Measurements from ENCODE around the gene ZNF432. TPM values are rescaled to one million over a fixed set of nuclear protein-coding genes. Genes with fewer than 3 reads are reported as not detected.
"Not testable (repeated sequence)": the region's sequence is repeated elsewhere in the genome, so short reads cannot be mapped to it uniquely, and the experiment has no call there.

Gene ZNF432
- total RNA-seq: 13.6 TPM
- long read RNA-seq, partial matches to known transcripts: 0 of 1 reads
- long read RNA-seq, other reads (novel, unspliced or antisense): 1 of 1 reads

DNA sequence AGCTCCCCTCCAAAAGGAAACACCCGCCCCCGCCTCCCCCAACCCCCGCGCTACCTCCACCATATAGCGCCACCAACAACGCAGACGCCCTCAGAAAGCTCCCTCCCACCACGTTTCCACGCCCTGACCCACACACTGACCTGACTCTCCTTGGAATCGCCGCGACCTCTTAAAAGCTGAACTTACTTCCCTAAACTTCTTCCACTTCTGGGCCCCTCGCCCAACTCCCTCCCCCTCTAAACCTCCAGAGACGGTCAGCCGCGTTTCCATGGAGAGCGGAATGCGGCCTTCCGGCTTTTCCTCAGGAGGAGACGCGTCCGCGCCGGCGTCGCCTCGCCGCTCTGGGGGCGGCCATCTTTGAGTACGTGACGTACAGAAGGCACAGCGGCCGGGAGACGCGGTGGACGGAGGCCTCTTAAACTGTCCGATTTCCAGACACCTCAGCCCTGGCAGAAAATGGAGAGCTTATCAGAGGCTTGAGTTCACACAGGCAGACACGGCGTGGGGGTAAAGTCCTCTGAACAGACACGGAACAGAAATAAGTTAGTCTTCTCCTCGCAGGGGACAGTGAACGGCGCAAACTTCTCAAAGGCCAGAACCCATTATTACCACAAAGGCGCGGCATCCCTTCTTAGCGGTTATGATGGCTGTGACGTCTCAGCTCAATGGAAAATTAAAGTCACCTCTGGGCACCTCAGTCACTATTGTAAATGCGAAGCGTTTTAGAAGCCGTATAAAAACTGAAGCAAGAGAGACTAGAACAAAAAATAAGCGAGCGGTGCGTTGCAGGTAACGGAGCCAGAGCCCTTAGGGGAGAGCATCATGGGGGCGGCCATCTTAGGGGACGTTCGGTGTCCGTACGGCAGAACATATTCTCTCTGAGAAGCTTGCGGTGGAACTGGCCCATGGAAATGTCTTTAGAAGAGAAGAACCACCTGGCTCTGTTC, at the start of gene ZNF432:
ZNF432 (minus strand) TSS at position 284 of the 947 bp plus-strand sequence. CDS start 1,970 bp downstream, outside the sequence.
- DNase-seq (ENCODE audit: low spot score): peak; percentile 99

DNA sequence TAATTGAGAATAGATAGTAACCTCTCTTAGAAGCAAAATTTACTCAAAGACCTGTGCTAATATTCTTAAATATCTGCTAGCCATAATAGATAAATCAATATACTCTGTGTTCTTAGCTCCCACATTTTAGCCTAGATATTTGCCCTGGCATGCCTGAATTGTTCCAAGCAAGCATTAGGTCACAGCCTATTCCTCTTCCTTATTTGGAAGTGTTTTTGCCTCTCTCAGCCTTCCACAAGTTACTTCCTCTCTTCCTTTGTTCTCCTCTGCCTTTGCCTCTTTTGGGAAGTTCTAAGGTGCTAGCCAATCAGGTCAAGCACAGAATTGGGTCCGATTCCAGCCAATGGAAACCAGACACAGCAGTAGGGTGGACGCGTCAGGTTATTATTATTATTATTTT, 47.8 kb upstream of the ZNF432 start:
- DNase-seq (ENCODE audit: low spot score): not testable (repeated sequence)

DNA sequence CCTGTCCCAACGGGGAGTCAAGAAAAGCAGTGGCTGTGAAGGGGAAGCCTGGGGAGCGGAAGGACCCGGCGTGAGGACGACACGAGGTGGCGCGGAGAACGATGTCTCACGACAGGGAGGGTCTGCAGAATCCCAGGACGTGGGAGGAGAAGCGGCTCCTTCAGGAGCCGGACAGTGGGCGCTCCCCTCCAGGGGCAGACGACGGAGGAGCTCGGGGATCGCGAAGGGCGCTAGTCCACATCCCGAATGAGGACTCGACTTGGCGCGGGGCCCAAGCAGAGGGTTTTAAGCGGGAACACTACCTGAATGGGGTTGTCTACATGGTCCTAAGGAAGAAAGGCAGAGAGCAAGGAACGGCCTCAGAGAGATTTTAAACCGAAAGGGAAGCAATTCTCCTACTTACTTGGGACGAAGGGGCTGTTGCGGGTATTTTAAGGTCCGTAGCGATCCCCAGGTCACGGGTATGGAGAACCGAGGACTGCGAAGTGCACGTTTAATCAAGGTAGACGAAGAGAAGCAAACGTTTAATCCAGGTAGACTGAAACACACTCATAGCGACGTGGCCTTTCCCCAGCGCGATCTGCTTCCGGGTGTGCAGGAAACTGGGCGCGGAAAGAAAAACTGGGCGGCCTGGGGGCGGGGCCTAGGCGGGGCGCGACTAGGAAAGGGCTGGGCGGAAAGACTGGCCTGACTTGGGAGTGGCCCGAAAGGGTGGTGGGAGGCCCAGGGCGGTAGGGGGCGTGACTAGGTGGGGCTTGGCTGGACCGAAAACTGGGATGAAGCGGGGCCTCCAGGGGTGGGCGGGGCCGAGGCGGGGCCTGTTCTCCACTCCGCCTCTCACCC, 46.8 kb upstream of the ZNF432 start, which contains the start of gene ZNF841:
ZNF841 (minus strand) TSS at position 594 of the 843 bp plus-strand sequence. CDS start 10,964 bp downstream, outside the sequence.
- peak; percentile 97 for DNase-seq (ENCODE audit: low spot score)

DNA sequence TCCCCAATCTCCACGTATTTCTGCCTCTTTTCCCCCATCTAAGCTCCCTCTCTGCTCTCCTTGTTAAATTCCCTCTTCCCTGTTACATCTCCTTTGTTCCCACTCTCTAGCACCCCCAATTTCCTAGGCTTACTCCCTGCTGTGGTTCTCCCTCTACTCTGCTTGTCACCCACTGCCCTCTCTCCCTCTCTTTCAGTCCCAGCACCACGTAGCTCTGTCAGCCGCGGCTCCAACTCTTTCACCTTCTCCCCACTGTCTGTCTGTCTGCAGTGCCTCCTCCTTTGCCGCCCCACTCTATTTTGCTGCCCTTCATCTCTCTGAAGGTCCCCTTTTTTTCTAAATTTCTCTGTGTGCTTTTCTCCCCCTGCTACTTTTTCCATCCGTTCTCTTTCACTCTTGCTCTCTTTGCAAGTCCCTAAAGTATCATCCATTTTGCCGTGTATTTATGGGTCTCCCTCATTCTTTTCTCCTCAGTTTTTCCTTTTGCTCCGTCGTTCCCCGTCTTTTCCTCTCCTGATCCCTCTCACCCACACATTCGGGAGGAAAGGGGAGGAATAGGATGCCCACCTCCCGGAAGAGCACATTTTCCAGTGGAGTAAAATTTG, 46.0 kb upstream of the ZNF432 start:
- no peak for DNase-seq (ENCODE audit: low spot score)

DNA sequence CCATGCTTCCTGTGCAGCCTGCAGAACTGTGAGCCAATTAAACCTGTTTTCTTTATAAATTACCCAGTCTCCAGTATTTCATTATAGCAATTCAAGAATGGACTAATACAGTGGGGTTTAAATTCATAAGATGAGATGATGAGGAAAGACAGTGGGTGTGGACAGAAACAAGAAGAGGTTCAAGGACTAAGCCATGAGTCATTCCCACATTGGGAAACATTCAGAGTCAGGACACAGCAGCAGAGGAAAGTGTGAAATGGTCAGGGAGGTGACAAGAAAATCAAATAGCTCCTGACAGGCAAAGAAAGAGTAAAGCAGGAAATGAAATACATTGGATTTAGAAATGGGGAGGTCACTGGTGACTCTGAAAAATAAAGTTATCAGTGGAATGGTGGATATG, 37.8 kb upstream of the ZNF432 start:
- DNase-seq (ENCODE audit: low spot score): no peak

DNA sequence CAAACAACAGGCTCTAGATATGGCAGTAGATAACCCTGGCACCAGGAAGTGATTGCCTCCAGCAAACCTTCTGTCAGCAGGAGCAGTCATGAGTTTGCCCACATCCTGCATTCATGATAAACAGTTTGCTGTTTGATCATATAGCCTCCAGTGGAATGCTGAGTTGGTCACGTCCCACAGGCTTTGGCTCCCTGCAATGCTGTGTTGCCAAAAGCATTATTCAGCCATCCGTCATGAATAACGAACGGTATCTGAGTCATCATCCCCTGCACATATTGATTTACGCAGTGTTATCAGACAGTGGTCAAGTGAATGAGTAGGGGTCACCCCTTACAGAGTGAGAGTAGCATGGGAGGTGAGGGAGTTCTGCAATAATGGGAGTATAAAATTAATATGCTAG, 21.9 kb upstream of the ZNF432 start:
- no peak for DNase-seq (ENCODE audit: low spot score)

DNA sequence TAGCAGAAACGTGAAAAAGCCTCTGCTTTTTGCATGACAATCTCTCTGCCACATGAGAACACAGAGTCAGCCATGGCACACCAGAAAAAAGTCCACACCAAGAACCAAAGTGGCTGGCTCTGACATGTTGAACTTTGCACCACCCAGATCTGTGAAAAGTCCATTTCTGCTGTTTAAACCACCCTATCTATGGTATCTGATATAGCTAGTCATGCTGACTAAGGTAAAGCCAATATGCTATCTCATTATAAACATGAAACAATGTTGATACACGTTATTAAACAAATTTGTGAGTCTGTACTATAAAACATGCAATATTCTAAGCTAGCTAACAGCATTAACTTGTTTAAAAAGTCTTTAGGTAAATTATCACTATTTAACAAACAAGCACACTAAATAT, 21.0 kb upstream of the ZNF432 start:
- no peak for DNase-seq (ENCODE audit: low spot score)

DNA sequence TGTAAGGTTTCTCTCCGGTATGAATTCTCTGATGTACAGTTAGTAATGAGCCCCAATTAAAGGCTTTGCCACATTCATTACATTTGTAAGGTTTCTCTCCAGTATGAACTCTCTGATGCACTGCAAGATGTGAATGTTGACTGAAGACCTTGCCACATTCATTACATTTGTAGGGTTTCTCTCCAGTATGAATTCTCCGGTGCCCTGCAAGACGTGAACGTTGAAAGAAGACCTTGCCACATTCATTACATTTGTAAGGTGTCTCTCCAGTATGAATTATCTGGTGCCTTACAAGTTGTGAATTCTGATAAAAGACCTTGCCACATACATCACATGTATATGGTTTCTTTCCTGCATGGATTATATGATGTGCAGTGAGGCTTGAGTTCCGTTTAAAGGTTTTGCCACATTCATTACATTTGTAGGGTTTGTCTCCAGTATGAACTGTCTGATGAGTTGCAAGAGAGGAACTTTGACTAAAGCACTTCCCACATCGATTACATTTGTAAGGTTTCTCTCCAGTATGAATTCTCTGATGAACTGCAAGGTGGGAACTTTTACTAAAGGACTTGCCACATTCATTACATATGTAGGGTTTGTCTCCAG, 17.7 kb upstream of the ZNF432 start:
- no peak for DNase-seq (ENCODE audit: low spot score)

DNA sequence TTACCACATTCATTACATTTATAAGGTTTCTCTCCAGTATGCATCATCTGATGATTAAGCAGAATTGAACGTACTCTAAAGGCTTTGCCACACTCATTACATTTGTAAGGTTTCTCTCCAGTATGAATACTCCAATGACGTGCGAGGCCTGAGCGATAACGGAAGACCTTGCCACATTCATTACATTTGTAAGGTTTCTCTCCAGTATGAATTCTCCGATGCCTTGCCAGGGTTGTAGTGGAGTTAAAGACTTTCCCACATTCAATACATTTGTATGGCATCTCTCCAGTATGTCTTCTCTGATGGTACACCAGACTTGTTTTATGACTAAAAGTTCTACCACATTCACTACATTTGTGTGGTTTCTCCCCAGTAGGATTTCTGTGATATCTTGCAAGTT, 16.8 kb upstream of the ZNF432 start:
- DNase-seq (ENCODE audit: low spot score): no peak

DNA sequence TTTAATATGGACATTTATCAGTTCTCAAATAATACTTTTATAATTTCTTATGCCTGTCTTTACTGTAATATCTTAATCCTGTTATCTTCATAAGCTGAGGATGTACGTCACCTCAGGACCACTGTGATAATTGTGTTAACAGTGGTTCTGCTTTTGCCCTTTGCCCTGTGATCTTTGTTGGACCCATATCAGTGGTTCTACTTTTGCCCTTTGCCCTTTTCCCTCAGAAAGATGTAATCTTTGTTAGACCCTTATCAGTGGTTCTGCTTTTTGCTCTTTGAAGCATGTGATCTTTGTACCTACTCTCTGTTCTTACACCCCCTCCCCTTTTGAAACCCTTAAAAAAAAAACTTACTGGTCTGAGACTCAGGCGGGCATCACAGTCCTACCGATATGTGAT, 7.8 kb upstream of the ZNF432 start:
- DNase-seq (ENCODE audit: low spot score): not testable (repeated sequence)

DNA sequence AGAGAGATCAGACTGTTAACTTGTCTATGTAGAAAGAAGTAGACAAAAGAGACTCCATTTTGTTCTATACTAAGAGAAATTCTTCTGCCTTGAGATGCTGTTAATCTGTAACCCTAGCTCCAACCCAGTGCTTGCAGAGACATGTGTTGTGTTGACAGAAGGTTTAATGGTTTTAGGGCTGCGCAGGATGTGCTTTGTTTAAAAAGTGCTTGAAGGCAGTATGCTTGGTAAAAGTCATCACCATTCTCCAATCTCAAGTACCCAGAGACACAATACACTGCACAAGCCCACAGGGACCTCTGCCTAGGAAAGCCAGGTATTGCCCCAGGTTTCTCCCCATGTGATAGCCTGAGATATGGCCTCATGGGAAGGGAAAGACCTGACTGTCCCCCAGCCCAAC, 3.1 kb upstream of the ZNF432 start:
- DNase-seq (ENCODE audit: low spot score): not testable (repeated sequence)

DNA sequence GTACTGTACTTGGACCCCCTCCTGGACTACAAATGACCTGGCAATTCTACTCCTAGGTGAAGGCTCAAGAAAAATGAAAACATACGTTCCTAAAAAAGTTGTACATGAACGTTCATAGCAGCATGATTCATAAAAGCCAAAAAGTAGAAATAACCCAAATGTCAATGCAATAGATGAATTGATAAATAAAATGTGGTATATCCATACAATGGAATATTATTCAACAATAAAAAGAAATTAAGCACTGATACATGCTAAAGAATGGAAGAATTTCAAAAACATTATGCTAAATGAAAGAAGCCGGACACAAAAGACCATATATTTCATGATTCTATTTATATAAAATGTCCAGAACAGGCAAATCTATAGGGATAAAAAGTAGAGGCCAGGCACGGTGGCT, 9.5 kb downstream of the ZNF432 start:
- no peak for DNase-seq (ENCODE audit: low spot score)

DNA sequence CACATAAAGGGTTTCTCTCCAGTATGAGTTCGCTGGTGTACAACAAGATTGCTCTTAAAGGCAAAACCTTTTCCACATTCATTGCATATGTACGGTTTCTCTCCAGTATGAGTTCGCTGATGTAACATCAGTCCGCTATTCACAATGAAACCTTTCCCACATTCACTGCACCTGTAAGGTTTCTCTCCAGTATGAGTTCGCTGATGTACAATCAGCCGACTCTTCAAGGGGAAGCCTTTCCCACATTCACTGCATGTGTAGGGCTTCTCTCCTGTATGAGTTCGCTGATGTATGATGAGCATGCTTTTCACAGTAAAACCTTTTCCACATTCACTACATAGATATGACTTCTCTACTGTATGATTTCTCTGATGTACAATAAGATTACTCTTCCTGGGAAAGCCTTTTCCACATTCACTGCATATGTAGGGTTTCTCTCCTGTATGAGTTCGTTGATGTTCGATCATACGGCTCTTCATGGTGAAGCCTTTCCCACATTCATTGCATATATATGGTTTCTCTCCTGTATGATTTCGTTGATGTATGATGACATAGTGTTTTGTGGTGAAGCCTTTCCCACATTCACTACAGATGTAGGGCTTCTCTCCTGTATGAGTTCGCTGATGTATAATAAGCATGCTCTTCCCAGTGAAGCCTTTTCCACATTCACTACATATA, 14.4 kb downstream of the ZNF432 start:
- DNase-seq (ENCODE audit: low spot score): no peak

DNA sequence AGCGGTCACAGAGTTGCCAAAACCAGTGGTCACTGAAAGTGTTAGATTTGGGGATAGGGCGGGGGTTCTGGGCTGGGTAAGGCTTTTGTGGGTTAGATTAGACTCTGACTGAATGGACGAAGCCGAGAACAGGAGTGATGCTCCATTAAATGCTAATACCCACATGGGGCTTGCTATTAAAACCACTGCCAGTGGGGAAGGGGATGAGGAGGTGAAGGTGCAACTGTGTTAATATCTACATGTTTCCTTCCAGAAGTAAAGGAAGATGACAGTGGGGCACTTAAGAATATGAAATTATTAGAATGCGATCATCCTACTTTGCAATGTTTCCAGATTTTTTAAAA, 19.9 kb downstream of the ZNF432 start:
- no peak for DNase-seq (ENCODE audit: low spot score)

DNA sequence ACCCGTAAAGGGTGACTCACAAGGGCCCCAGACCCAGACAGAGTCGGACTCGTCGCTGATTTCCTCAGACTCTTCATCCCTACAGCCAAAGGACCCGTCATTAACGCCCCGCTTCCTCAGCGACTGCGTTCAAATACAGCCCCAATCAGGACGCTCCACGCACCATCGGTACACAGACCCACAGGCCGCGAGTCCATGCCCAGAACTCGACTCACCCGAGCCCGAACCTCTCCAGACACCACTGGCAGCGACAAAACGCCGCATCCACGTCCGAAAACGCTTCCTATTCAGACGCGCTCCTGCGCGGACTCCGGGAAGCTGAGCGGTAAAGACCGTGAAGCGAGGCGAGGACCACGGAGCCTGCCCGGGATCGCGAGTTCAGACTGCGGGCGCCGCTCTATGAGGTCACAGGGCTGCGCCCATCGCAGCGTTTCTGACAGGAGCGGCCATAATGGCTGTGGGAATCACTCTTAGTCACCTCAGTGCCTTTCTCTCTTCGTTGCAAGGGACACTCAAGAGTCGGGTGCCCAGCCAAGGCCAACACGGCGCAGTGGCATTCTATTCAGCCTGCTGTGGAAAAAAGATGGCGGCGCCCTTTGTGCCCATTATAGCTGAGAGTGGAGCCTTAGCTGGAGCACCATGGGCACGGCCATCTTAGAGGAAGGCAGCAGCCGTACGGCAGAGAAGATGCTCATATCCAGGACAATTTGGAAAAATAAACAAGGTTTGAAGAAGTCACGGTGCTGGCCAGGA, 20.4 kb downstream of the ZNF432 start, which contains the start of gene ZNF614:
ZNF614 (minus strand) TSS at position 353 of the 753 bp plus-strand sequence. CDS start 2,634 bp downstream, outside the sequence.
- peak; percentile 96 for DNase-seq (ENCODE audit: low spot score)

DNA sequence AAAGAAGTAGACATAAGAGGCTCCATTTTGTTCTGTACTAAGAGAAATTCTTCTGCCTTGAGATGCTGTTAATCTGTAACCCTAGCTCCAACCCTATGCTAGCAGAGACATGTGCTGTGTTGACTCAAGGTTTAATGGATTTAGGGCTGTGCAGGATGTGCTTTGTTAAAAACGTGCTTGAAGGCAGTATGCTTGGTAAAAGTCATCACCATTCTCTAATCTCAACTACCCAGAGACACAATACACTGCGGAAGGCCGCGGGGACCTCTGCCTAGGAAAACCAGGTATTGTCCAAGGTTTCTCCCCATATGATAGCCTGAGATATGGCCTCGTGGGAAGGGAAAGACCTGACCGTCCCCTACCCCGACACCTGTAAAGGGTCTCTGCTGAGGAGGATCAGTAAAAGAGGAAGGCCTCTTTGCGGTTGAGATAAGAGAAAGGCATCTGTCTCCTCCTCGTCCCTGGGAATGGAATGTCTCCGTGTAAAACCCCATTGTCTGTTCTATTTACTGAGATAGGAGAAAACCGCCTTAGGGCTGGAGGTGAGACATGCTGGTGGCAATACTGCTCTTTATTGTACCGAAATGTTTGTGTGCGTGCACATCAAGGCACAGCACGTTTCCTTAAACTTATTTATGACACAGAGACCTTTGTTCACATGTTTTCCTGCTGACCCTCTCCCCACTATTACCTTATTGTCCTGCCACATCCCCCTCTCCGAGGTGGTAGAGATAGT, 22.2 kb downstream of the ZNF432 start:
- not testable (repeated sequence) for DNase-seq (ENCODE audit: low spot score)

DNA sequence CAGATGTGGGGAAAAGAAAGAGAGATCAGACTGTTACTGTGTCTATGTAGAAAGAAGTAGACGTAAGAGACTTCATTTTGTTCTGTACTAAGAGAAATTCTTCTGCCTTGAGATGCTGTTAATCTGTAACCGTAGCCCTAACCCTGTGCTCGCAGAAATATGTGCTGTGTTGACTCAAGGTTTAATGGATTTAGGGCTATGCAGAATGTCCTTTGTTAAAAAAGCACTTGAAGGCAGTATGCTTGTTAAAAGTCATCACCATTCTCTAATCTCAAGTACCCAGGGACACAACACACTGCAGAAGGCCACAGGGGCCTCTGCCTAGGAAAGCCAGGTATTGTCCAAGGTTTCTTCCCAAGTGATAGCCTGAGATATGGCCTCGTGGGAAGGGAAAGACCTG, 24.2 kb downstream of the ZNF432 start:
- not testable (repeated sequence) for DNase-seq (ENCODE audit: low spot score)

DNA sequence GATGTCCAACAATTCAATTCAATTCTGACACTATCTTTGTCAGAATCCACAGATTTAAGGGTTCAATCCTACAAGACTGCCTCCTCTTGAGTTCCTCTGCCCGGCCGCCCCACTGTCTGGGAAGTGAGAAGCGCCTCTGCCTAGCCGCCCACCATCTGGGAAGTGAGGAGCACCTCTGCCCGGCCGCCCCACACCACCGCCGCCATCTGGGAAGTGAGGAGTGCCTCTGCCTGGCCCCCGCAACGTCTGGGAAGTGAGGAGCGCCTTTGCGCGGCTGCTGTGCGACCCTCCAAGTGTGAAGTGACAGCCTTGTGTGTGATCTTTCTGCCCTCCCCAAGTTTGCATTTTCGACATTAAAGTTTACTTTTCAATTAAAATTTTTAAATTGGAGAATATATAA, 26.4 kb downstream of the ZNF432 start:
- DNase-seq (ENCODE audit: low spot score): no peak

DNA sequence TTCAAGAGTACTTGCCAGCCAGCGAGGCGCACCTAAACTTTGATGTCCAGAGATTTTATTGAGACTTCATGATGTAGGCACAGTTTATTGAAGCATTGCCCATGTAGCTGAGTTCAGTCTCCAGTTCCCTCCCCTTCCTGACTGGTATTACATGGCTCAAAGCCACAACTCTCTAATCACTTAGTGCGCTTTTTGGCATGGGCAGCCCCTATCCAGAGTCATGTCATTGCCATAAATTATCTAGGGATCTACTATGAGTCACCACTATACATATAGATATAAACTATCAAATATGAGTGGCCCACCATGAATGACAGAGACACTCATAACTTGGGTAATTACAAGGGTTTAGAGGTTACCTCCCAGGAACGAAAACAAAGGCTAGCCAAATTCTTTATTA, 28.1 kb downstream of the ZNF432 start:
- DNase-seq (ENCODE audit: low spot score): no peak
